ENCODE measurements around the gene MAST4.
"Not testable (repeated sequence)": the region's sequence is repeated elsewhere in the genome, so short reads cannot be mapped to it uniquely, and the experiment has no call there.

MAST4 gene

DNA sequence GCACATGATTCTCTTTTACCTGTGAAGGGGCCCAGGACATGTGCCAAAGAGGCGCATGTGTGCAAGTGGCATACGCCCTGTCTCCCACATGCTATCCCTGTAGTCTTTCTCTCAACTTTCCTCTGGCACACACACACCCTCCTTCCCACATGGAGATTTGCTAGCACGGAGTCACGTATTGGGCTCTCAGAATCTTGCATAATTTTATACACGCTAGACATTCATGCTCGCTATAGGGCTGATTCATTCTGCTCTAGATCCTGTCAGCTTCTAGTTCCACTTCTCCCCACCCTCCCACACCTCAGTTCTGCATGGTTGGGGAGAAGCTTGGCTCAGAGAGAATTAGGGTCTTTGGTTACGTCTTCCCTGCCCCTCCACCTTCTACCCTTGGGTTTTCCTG lies 527.6 kb downstream of the MAST4 start:
- no peak for DNase-seq (ENCODE audit: low read depth in 2 of 2)

DNA sequence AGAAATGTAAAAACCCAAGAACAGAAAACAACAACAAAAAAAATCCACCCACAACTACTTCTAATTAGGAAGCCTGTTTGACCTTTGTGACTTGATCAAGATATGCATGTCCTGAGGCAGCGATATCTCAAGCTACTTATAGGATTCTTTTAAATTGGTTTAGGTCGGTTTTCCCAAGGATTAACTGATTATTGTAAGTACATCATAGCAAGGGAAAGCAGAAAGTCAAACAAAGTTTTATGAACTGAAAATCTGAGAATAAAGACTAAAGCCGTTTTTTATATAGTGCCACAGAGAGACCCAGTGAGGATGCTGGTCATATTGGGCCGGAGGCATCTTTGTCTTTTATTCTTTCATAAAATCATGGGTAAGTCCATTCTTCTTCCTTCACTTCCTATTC lies 528.4 kb downstream of the MAST4 start:
- DNase-seq (ENCODE audit: low read depth in 2 of 2): no peak

- DNase-seq (ENCODE audit: low read depth in 2 of 2): not testable (repeated sequence)
Measured at GRCh38 chr5:67127347-67127895, 531.2 kb downstream of the MAST4 start.

DNA sequence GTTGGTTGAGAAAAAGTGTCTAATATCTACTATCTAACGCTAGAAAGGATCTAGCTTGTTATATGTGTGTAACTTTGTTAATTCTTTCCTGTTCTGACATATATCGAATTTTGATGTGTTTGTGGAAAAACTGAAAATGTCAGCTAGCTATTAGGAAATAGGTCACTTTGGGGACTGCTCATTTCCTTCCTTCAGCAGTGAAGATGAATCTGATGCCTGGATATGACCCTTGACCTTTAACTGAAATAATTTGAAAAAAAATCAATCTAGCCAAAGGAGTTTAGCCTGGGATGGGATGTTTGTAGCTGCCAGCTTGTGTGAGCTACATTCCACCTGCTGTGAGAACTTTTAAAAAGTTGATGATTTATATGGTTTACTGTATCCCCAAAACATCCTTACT lies 533.6 kb downstream of the MAST4 start:
- no peak for DNase-seq (ENCODE audit: low read depth in 2 of 2)

- no peak for DNase-seq (ENCODE audit: low read depth in 2 of 2)
Measured at GRCh38 chr5:67133217-67133616, 537.0 kb downstream of the MAST4 start.

DNA sequence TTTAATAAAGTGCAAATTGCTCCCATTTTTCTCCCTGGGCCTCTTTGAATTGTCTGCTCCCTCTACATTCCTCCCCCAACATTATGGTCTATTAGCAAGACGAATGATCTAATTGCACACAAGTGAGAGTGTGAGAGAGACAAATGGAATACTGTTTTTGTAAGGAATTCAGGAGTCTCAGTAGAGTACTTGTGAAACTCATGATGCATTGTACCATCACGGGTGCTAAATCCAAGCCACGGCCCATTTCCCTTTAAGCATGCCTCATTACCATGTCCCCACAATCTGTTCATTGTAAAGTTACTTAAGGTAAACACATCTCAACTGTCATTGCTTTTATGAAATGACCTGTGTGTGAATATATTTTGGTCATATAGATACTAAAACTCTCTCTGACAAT lies 537.6 kb downstream of the MAST4 start:
- no peak for DNase-seq (ENCODE audit: low read depth in 2 of 2)

GRCh38 chr5:67135381-67135984 lies 539.3 kb downstream of the MAST4 start:
- DNase-seq (ENCODE audit: low read depth in 2 of 2): no peak

- DNase-seq (ENCODE audit: low read depth in 2 of 2): no peak
Measured at GRCh38 chr5:67139030-67139429, 542.8 kb downstream of the MAST4 start.

DNA sequence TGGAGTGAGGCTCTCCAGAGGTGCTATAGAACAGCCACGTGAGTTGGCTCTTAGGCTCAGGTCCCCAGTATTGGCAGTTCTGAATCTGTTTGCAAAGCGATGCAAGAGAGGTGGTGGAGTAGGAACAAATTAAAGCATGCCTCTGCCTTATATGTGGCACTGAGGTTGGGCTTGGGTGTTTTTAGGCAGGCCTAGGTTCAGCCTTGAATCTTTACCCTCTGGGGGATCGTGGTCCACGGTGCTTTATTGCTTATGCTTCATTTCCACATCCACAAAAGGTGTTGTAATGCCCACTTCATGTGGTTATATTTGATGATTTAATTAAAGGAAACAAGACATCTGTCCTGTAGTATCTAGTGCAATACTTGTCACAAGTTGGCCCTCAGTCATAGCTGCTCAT lies 544.2 kb downstream of the MAST4 start:
- no peak for DNase-seq (ENCODE audit: low read depth in 2 of 2)

DNA sequence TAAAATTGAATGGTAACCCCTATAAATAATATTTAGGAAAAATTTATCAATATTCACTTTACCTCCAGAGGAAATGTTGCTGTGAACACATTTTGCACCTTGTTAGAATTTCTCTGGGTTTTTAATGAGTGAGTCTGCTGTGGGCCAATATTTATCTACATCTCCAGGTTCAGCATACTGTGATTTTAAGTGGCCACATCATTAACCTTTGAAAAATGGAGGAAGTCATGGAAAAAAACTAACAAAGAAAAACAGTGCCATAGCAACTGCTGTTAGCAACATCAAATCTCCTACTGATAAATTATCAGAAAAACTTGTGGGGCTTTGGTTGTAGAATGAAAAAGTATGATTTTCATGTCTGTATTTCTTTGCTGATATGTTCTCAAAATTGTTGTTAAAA lies 545.5 kb downstream of the MAST4 start:
- DNase-seq (ENCODE audit: low read depth in 2 of 2): no peak

DNA sequence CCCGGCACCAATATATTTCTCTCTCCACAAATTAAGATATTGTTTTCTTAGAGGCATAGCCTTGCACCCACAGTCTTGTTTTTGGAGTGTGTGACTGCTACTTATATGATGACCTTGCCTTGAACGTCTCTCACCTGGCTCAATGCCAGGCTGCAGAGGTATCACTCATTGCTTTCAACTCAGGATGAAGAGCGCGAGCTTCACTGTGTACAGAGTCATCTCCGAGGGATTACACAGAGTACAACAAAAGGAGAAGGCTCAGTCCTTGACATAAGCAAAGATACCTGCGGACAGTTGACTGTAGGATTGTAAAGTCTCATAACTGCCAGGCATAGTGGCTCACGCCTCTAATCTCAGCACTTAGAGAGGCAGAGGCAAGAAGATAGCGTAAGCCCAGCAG lies 546.6 kb downstream of the MAST4 start:
- no peak for DNase-seq (ENCODE audit: low read depth in 2 of 2)

- no peak for DNase-seq (ENCODE audit: low read depth in 2 of 2)
Measured at GRCh38 chr5:67143549-67143948, 547.4 kb downstream of the MAST4 start.

GRCh38 chr5:67144183-67144639 lies 548.0 kb downstream of the MAST4 start:
- no peak for DNase-seq (ENCODE audit: low read depth in 2 of 2)

- no peak for DNase-seq (ENCODE audit: low read depth in 2 of 2)
Measured at GRCh38 chr5:67146574-67146973, 550.4 kb downstream of the MAST4 start.

GRCh38 chr5:67146981-67147380 lies 550.8 kb downstream of the MAST4 start:
- DNase-seq (ENCODE audit: low read depth in 2 of 2): no peak

DNA sequence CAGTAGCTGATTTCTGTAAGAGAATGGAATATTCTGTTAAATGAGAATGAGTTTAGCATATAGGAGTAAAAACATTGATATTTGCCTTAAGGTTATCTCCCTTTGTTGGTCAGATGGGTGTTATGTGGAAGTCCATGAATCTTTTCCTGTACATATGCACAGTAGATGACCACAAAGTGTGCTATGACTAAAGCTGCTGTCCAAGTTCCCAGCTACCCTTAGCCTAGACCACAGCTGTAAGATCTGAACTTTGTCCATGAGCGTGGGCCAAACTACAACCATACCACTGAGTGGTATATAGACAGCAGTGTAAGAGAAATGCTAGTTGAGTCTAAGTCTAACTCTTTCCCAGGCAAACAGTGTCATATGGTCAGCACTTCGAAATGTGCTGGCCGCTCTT lies 551.6 kb downstream of the MAST4 start:
- no peak for DNase-seq (ENCODE audit: low read depth in 2 of 2)

- DNase-seq (ENCODE audit: low read depth in 2 of 2): no peak
Measured at GRCh38 chr5:67149057-67149950, 553.1 kb downstream of the MAST4 start.

GRCh38 chr5:67149951-67150523 lies 553.8 kb downstream of the MAST4 start:
- no peak for DNase-seq (ENCODE audit: low read depth in 2 of 2)

- no peak for DNase-seq (ENCODE audit: low read depth in 2 of 2)
Measured at GRCh38 chr5:67152400-67152799, 556.2 kb downstream of the MAST4 start.

DNA sequence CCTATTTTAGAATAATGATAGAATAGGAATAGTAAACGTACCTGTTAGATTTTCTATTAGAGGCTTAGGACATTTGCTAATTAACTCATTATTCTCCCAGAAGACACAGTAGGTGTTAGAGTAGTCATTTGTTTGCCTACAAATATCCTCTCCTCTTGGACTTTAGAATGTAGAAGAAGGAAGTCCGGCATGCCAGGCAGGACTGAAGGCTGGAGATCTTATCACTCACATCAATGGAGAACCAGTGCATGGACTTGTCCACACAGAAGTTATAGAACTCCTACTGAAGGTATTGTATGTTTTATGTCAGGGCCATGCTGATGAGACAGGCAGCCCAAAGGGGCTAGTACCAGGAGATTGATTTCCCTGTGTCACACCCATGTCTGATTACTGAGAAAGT lies 557.1 kb downstream of the MAST4 start:
- no peak for DNase-seq (ENCODE audit: low read depth in 2 of 2)

DNA sequence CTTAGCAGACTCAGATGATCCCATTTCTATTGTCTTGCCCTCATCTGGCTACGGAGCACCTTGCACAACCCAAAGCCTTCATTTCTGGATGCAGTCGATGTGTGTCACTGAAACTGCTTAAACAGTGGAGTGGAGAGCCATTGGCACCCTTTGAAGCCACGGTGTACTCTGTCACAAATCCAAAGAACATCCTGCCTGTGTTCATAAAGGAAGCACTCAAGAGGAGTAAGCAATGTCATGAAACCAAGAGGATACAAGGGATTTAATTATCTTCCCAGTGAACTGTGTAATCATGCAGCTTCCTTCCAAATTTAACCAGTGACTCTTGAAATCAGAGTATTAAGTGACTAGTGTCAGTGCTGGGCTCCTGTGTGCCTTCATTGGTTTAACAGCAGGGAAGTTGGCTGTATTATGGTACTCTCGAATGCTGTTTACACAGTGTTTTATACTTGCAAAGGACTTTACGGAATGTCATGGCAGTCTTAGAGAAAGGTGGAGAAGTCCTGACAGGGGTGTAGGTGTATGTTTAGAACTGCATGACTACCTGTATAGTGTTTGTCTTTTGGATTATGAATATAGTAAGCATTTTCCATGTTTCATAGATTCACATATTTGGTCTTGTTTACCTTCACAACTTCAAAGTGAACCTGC lies 558.5 kb downstream of the MAST4 start:
- no peak for DNase-seq (ENCODE audit: low read depth in 2 of 2)

DNA sequence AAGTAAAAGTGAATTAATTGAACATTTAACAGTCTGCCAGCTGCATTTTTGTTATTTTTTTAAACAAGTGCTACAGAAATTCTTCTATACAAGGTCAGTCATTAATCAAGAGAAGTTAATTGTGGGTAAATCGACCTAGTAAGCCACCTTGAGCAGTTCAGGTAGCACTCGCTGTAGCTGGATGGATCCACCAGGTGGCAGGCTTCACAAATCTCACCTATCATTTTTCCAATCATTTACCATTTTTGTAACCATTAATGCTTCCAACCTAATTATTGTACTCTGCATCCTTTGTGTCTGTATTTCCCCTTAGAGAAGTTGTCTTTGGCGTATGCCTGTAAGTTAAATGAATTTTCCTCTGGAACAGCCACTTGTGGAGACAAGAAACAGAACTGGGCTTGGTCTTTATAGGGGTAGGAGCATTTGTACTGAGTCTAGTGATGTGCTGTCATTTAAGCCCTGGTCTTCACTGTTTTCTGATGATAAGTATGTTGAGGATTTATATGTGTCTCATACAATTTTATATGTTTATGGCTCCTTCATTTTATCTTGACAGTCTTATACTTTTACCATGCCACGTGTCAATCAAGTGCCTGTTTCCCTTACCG lies 560.9 kb downstream of the MAST4 start:
- DNase-seq (ENCODE audit: low read depth in 2 of 2): no peak
